Inferior parietal cortex (tissue), 1 donor: Measurements from ENCODE around the gene NF2.
A peak's percentile ranks its signal among the peaks of the same experiment; 100 is the strongest.
"Not testable (repeated sequence)": the region's sequence is repeated elsewhere in the genome, so short reads cannot be mapped to it uniquely, and the experiment has no call there.

Source experiments
- DNase-seq: peaks from one replicate; pipeline ENCODE4 v3.0.0-alpha.2; 2016; ENCODE audit errors: extremely low spot score

The NF2 gene

DNA sequence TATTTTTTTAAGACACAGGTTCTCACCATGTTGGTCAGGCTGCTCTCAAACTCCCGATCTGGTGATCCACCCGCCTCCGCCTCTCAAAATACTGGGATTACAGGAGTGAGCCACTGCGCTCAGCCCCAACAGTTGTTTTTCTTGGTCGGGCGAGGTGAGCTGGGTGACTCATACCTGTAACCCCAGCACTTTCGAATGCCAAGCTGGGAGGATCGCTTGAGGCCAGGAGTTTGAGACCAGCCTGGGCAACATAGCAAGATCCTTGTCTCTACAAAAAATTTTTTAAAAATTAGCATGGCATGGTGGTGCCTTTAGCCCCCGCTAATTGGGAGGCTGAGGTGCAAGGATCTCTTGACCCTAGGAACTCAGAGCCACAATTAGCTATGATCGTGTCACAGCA lies 7.0 kb upstream of the NF2 start:
- no peak for DNase-seq

DNA sequence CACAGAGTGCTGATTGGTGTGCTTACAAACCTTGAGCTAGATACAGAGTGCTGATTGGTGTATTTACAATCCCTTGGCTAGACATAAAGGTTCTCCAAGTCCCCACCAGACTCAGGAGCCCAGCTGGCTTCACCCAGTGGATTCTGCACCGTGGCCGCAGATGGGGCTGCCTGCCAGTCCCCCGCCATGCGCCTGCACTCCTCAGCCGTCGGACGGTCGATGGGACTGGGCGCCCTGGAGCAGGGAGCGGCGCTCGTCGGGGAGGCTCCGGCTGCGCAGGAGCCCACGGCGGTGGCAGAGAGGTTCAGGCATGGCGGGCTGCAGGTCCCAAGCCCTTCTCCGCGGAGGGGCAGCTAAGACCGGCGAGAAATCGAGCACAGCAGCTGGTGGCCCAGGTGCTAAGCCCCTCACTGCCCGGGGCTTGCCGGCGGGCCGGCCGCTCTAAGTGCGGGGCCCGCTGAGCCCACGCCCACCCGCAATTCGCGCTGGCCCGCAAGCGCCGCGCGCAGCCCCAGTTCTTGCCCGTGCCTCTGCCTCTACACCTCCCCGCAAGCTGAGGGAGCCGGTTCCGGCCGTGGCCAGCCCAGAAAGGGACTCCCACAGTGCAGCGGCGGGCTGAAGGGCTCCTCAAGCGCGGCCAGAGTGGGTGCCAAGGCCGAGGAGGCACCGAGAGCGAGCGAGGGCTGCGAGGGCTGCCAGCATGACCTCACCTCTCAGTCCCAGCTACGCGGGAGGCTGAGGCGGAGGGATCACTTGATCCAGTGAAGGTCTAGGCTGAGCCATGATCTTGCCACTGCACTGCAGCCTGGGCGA lies 5.4 kb upstream of the NF2 start:
- DNase-seq, result not testable (repeated sequence)

DNA sequence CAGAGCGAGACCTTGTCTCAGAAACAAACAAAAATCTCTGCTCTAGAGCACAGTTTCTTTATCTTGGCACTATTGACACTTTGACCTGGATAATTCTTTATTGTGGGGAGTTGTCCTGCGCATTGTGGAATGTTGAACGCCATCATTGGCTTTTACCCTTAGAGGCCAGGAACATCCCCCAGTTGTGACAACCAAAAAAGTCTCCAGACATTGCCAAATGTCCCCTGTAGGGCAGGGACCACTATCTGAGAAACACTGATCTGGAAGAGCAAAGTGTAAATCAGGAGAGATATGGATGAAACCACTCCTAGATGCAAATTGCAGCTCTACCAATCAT lies 4.8 kb upstream of the NF2 start:
- no peak for DNase-seq

DNA sequence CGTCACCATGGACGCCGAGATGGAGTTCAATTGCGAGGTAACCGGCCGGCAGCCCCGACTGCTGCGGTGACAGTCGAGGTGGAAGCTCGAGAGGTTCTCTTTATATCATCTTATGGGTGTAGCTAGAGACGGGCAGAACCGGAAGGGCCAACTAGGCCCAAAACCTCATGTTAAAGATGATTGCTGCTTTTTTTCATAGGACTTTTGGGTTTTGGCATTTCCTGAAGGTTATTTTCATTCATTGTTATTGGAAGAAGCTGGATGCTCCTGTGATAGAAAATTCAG lies 585 bp downstream of the NF2 start:
- no peak for DNase-seq

DNA sequence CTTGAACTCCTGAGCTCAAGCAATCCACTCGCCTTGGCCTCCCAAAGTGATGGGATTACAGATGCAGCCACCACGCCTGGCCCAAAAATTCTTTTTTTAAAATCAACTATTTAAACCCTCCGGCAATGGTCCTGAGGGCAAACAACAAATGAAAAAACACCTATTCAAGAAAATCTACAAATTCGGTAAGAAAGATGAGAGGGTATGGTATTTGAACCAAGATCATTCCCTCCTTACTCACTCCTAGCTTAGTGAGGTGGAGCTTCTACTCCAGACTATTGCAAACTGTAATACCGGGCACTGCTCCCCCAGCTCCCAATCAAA lies 2.1 kb downstream of the NF2 start:
- no peak for DNase-seq

DNA sequence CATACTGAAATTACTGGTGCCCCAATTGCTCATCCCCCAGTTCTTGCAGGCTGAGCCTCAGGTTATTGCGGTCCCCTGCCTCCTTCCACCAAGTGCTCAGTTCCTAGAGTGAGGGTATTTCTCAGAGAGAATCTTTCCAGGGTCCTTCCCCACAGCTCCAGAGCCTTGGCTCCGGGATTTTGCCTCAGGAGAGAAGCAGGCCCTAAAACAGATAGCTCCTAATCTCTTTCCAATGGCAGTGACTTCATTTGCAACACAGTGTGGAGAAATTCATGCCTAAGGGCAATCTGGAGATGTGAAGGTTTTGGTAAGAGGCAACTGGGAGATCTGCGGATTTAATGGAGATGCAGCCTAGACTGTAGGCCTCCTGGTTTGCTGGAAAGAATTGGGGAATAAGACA lies 2.9 kb downstream of the NF2 start:
- DNase-seq, result no peak

DNA sequence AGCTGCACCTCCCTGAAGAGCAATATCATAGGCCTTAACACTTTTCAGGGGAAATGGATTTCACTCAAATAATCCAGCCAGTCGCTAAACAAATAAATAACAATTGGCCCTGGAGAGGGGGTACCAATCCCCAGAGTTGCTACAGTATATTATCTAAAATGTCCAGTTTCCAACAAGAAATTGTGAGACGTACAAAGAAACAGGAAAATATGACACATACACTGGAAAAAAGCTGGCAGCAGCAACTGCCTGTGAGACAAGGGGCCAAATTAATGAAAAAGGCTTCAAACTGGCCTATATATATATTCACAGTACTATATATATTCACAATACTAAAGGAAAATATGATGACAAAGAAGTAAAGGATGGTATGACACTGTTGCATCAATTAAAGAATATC lies 4.0 kb downstream of the NF2 start:
- DNase-seq, result no peak

DNA sequence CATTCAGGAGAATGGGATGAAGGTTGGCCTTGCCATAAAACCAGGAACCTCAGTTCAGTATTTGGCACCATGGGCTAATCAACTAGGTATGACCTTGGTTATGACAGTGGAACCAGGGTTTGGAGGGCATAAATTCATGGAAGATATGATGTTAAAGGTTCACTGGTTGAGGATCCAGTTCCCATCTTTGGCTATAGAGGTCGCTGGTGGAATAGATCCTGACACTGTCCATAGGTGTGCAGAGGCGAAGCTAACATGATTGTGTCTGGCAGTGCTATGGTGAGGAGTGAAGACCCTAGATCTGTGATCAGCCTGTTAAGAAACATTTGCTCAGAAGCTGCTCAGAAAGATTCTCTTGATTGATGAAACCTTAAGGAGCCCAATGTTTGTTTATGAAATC lies 5.7 kb downstream of the NF2 start:
- no peak for DNase-seq

DNA sequence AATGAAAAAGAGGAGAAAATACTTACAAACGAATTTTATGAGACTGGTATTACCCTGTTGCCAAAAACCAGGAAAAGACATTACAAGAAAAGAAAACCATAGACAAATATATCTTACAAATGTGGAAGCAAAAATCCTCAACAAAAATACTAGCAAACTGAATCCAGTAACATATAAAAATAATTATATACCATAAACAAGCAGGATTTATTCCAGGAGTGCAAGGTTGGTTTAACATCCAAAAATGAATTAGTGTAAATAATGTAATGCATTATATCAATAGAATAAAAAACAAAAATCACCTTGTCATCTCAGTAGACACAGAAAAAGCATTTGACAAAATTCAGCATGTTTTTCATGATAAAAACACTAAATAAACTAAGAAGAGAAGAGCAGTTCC lies 7.3 kb downstream of the NF2 start:
- no peak for DNase-seq

DNA sequence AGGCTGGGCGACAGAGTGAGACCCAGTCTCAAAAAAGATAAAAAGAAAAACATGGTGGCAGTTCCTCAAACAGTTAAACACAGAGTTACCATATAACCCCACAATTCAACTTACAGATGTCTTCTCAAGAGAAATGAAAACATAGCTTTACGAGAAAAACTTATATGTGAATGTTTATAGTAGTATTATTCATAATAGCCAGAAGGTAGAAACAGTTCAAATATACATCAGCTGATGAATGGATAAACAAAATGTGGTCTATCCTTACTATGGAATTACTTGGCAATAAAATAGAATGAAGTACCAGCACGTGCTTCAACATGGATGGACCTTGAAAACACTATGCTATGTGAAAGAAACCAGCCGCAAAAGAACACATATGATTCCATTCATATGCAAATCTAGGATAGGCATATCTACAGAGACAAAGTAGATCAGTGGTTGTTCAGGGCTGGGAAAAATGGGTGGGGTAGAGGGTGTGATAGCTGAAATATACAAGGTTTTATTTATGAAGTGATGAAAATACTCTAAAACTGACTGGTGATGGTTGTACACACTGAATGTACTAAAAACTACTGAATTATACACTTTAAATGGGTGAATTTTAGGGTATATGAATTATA lies 12.4 kb downstream of the NF2 start:
- no peak for DNase-seq

DNA sequence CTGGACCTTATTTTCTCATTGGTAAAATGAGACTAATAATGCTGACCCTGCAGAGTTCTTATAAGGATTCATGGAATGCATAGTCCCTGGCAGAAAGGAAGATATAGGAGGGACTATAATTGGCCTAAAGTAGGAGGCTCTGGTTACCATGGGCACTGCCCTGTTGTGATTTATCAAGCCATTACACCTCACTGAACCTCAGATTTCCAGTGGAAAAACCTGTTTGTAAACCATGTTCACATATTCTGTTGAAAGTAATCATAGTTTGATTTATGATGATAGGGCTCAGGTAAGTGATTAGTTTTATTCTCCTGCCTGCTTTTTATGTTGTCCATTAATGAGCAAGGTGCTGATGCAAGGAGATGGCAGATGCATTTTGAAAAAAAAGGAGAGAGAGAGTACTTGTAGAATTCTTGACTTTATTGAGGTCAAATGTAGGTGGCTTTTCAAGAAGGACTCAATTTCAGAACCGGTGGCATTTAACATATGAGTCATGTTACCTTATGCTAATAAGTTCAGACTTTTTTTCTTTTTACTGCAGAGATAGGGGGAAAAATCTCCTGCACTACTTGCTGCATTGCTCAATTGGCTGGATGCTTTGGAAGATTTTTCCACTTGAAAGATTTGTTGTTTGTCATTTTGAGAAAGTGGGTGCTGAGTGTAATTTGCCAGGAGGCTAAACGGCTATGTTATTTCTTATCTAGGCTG lies 14.6 kb downstream of the NF2 start:
- DNase-seq, result no peak

DNA sequence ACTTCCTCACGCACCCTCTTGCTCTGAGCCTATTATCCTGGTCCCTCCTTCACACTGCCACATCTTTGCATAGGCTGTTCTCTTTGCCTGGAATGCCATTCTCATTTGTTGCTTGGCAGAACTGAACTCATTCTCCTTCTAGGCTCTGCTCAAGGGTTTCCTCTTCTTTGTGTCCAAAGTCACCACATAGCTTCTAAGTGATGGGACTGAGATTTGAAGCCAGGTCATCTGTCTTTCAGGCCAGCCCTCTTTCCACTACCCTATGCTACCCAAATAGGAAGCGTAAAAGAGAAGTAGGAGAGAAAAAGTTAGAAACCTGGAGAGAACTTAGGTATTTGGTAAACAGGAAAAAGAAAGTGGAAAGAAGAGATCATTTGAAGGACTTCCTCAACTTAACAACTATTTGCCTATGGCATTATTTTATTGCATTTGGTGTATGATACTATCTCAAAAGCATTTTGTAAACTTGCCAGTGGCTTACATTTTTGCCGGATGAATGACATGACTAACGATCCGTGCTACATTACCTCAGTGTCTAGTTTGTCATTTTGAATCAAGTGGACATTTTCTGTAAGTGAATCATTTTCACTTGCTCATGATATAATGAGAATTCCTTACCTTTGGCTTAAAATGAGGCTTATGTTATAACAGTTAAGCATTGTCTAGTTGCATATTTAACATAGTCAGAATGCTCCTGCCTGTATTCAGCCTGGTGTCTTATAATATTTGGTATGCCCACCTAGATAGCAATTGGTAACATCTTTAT lies 18.5 kb downstream of the NF2 start:
- no peak for DNase-seq

DNA sequence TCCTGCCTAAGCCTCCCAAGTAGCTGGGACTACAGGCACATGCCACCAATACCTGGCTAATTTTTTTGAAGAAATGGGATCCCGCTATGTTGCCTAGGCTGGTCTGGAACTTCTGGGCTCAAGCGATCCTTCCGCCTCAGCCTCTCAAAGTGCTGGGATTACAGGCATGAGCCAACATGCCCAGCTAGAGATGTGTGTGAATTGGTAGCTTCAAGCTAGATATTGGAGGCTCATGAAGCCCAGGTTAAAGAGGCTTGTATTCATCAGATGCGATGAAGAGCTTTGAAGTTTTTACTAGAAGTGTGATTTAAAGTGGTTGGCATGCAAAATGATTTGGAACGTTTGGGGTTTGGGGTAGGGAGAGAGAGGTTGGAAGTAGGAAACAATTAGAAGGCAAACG lies 19.6 kb downstream of the NF2 start:
- no peak for DNase-seq

DNA sequence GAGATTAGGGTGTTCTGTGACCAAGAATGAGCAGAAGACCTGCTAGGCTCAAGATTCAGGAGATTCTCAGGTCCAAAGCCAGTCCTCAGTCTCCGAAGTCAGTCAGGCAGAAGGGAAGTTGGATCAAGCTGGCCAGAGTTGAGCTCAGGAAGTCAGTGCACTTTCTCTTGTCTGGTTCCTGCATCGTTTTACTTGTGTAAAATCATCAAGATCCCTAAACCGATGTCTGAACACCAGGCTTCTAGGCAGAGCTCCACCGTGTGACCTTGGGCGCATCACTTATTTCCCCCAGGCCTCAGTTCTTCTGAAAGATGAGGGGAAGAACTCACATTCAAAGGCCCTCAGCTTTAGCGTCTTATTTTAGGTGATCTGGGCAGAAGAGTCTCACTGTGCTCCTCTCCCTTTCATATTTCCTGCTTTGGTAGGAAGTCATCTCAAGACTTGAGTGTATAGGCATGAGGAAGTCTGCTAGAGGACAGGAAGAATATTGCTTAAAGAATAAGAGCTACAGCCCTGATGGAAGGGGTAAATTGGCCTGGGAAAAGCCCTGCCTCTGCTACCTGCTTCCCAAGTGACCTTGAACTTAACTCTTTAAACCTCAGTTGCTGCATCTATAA lies 20.2 kb downstream of the NF2 start:
- DNase-seq, result no peak

DNA sequence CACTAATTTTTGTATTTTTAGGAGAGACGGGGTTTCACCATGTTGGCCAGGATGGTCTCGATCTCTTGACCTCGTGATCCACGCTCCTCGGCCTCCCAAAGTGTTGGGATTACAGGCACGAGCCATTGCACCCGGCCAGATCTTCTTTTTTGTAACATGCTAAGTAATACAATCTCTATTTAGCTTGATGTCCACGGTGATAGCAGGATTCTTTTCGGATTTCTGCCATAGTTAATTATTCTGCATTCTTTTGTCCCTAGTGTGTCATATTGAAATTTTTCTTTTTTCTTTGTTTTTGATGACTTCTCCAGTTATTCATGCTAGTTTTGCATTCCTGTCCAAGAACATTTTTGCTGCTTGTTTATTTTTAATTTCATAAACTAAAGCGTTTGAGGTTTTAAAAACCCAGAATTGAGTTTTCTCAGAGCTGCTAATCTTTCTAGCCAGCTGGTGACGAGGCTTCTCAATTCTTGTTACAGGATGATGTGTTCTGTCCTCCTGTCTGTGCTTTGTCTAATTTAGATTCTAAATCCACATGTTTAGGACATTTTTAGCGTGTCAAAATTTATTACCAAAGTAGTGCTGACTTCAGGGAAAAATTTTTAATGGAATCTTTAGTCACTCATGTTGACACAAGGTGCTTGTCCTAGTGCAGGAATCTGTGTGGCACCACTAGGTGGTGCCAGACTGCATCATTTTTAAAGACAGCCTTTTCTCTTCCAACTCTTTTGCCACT lies 21.8 kb downstream of the NF2 start:
- peak; percentile 80 for DNase-seq

DNA sequence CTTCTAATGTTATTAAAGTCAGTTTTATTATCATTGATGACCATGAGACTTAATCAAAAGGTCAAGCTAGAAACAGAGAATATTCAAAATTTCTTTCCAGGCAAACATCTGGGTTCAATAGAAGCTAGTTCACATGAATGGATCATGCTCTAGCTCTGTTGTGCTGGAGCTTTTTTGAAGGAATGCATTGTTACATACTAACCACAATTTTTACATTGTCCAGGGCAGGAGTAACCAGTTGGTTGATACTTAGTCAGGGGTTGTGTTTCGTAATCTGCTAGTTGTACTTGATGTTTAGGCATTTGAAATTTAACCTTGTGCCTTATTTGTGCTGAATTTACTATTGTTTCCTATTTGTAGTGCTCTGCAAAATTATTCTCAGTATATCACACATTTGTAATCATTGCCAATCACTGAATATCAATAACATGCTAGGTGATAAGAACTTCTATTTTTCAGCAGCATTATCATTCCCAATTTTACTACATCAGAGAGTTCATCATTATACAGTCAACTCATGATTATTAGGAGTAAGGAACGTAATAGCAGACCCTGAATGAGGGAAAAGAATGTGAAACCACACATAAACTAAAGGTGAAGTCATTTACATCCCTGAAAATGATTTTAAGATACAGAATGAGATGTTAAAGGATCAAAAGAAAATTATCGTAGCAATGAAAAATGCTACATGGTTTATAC lies 23.2 kb downstream of the NF2 start:
- DNase-seq, result no peak

DNA sequence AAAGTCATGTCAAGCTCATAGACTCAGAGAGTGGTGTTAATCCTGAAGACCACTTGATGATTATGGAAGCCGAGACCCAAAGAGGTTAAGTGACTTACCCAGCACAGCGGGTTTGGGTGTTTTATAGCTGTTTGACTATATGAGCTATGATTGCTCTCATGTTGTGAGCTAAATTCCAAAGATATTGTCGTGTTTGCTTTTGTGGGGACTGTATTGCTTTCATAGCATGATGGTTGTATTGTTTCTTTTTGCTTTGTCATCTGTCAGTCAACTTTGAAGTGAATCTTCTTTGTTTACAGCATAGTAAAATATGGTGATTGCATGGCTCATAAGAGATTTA lies 23.7 kb downstream of the NF2 start:
- DNase-seq, result no peak

DNA sequence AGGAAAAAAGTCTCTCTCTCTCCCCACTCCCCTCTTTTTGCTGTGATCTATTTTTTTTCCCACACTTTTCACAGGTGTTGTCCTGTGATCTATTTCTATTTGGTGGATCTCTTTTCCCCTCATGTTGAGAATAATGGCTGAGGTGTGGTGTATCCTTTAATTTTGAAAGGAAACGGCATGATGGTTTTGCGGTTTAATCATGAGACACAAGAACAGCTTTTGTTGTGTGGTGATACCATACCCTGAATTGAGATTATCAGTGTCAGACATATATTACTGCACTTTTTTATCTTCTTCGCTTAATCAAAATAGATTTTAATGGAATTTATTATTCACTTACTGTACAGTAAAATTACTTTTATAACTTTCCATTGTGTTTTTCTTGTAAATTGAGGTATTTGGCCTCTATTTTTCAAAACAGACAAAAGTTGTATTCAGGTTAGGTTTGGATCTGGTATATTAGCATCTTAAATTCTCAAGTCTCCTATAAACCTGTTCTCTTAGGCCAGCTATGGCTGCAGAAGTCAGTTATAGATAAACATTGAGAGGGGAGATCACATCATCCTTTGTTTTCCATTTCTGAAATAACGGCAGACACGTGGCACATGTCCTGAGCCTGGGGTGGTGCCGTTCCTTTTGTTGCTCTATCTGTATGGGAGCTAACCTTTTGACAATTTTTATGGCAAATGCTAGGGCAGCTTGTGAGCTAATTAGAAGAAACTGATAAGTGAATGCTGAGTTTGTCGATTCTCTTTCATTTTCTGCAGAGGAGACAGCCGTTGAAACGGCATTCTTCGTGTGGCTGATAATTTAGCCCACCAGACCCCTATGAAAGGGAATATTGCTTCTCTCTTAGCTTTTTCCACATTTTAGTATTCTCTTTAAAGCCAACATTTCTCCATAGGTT lies 25.8 kb downstream of the NF2 start:
- no peak for DNase-seq

DNA sequence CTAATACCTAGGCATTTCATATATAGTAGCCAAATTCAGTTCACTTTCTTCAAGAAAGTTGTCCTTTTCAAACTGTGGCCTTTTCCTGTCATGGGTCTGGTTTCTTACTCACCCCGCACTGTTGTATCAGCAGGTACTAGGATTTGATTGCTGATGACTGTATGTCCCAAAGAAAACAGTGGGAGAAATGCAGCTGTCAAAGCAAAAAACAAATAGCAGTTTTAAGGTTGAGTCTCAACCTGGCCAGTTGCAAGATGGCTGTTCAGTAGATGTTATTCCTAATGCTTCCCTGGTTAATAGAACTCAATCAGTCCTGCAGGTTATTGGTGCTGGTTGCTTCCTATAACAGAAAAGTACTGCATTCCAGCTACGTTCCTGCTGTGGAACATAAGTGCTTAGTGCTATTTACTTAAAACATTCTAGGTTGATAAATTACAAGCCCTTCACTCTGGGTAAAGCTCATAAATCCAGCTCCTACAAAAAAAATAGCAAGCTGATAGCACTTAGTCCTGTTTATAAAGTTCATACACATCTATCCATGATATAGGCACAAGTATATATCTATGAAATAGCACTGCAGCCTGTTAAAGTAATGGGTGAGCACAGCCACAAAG lies 26.6 kb downstream of the NF2 start:
- DNase-seq, result no peak

DNA sequence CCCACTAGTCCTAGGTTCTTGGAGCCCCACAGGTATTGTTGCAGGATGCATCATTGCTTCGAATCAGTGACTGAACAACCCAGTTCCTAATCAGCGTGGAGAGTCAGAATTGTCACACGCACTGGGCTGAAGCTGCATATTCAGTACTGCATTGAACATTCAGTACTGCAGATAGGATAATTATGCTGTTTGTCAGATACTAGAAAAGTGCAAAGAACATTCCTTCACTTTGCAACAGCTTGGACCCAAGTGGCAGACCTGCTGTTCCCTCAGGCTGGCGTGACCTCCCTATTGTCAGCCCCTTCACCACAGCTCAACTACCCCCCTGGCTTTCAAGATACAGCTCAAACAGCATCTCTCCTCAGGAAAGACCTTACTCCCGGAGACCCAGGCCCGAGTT lies 27.6 kb downstream of the NF2 start:
- DNase-seq, result no peak
